ENCODE data around the gene LINC01488.

GRCh38 chr11:69440876-69441275, 40.6 kb upstream of the LINC01488 start:
- TF ChIP-seq ZBTB20 (tag by site-specific recombination; IDR thresholded peaks at IDR 0.05), result no peak
- TF ChIP-seq CTCF (tag by site-specific recombination; IDR thresholded peaks at IDR 0.05), result no peak
- no peak for TF ChIP-seq ZFP3 (tag by site-specific recombination; IDR thresholded peaks at IDR 0.05; ENCODE audit: low read depth)
- no peak for TF ChIP-seq TCF7L2 (IDR thresholded peaks at IDR 0.05; ENCODE audit: borderline replicate concordance, low read depth, low read length)
- TF ChIP-seq ZNF280D (tag by site-specific recombination; IDR thresholded peaks at IDR 0.05), result no peak
- TF ChIP-seq AEBP2 (tag by site-specific recombination; IDR thresholded peaks at IDR 0.05; ENCODE audit: borderline replicate concordance), result no peak
- no peak for TF ChIP-seq ZNF404 (tag by site-specific recombination; IDR thresholded peaks at IDR 0.05)
